H1 (cell line): ENCODE data around the gene CRADD. TPM values are rescaled to one million over a fixed set of nuclear protein-coding genes. Genes with fewer than 3 reads are reported as not detected.

ENCODE experiments used
- HDAC2 ChIP-seq, 2 experiments: fragments of 300-600 bp in 1 of 2; sonication (generic) in 1 of 2; IDR thresholded peaks; 2 replicates each; pipeline ENCODE4 v1.6.1; 2011 to 2012; ENCODE audit warnings: low read depth in 2 of 2, low read length in 2 of 2, mild to moderate bottlenecking in 2 of 2, moderate library complexity in 2 of 2, borderline replicate concordance in 1 of 2, inconsistent platforms in 1 of 2
- KDM1A ChIP-seq: fragments of 200-600, 300-600 bp; sonication (generic); IDR thresholded peaks from 2 replicates; pipeline ENCODE4 v1.7.1; 2016; ENCODE audit warnings: mild to moderate bottlenecking, low read length, borderline replicate concordance
- RBBP5 ChIP-seq: IDR thresholded peaks from 2 replicates; pipeline ENCODE4 v1.7.1; 2012; ENCODE audit warnings: low read depth, mild to moderate bottlenecking, inconsistent platforms, low read length, moderate library complexity, borderline replicate concordance
- RXRA ChIP-seq: IDR thresholded peaks from 2 replicates; pipeline ENCODE4 v1.6.1; 2011; ENCODE audit warnings: low read depth, mild to moderate bottlenecking, low read length, moderate library complexity; ENCODE audit not compliant: insufficient read depth
- polyA plus RNA-seq, 7 experiments: library from polyadenylated mRNA; depleted of rRNA in 3 of 7; stranded (reverse) in 5 of 7; unstranded in 2 of 7; fragments of >200 nt in 5 of 7; fragments of 200-250 nt in 2 of 7; gene quantifications; 1 replicate in 5 of 7; 2 replicates in 1 of 7; 4 replicates in 1 of 7; pipeline versions ENCODE4 v1.2.1 to v1.2.3, GENCODE V29; 2011 to 2013; ENCODE audit warnings: missing spikeins in 2 of 7, mixed read lengths in 2 of 7
- total RNA-seq: library from RNA; stranded (reverse); fragmentation: NEBNext Ultra II Directional; extraction: Animal tissue kit (Norgen Biotek cat#: 25700); gene quantifications from 2 replicates; pipeline ENCODE4 v1.2.1, GENCODE V29; 2021

CRADD gene
- total and polyA plus RNA-seq, 2 of the 8 experiments (the other 6 are each of a cell fraction or from before 2014, with no cell fraction given): 8.1 to 15.4 TPM

GRCh38 chr12:93667672-93668071 lies 9.5 kb upstream of the CRADD start (continued):
- TF ChIP-seq HDAC2 (IDR thresholded peaks at IDR 0.05; ENCODE audit: borderline replicate concordance in 1 of 2, low read depth in 2 of 2, low read length in 2 of 2) (no peak), KDM1A (no peak), RBBP5 (no peak), RXRA (no peak)
